K562 (cell line): ENCODE results near the gene COLEC12.

Experiments
- CREM ChIP-seq: IDR thresholded peaks from 2 replicates; pipeline ENCODE4 v1.6.1; 2014; ENCODE audit warnings: antibody characterized with exemption, low read depth
- ETS2 ChIP-seq: IDR thresholded peaks from 2 replicates; pipeline ENCODE4 v1.6.1; 2016; ENCODE audit warnings: borderline replicate concordance, missing genetic modification characterization, mild to moderate bottlenecking, moderate library complexity, missing compliant biosample characterization; ENCODE audit not compliant: poor library complexity, severe bottlenecking
- FOS ChIP-seq: IDR thresholded peaks from 3 replicates; pipeline ENCODE4 v1.6.1; 2011; ENCODE audit not compliant: insufficient read length; ENCODE audit errors: extremely low read depth
- HDAC1 ChIP-seq, 2 experiments: fragments of 450-650 bp; IDR thresholded peaks; 2 replicates each; pipeline ENCODE4 v1.6.1; 2016 to 2017; ENCODE audit warnings: inconsistent platforms in 1 of 2, mild to moderate bottlenecking in 1 of 2, moderate library complexity in 1 of 2
- POLR2AphosphoS5 ChIP-seq: IDR thresholded peaks from 2 replicates; pipeline ENCODE4 v1.6.1; 2011; ENCODE audit warnings: mild to moderate bottlenecking, low read depth, low read length, moderate library complexity; ENCODE audit not compliant: control insufficient read depth, insufficient read depth
- SIN3B ChIP-seq: fragments of 450-650 bp; IDR thresholded peaks from 2 replicates; pipeline ENCODE4 v1.6.1; 2017; ENCODE audit warnings: low read depth, mild to moderate bottlenecking, moderate library complexity
- TBL1XR1 ChIP-seq, 2 experiments: IDR thresholded peaks; 2 replicates each; pipeline ENCODE4 v1.6.1; 2012; ENCODE audit warnings: improper control_type of control experiment in 2 of 2, low read length in 2 of 2, mild to moderate bottlenecking in 1 of 2
- TCFL5 ChIP-seq: fragments of 250-450 bp; sonication (Bioruptor Pico); conservative IDR thresholded peaks from 2 replicates; pipeline ENCODE4 v1.6.1; 2021; ENCODE audit warnings: mild to moderate bottlenecking, moderate library complexity, matching md5 sums
- ZNF449 ChIP-seq: fragments of 250-450 bp; sonication (Bioruptor Pico); IDR thresholded peaks from 2 replicates; pipeline ENCODE4 v1.8.0; 2022; ENCODE audit warnings: moderate library complexity, mild to moderate bottlenecking, inconsistent platforms
- ZNF644 ChIP-seq: fragments of 200-800 bp; sonication (Bioruptor generic); IDR thresholded peaks from 2 replicates; pipeline ENCODE4 v1.6.1; 2016; ENCODE audit warnings: low read depth, missing genetic modification characterization, missing compliant biosample characterization

GRCh38 chr18:425106-425745 is 75.3 kb downstream of the COLEC12 start:
- TF ChIP-seq TBL1XR1 (IDR thresholded peaks at IDR 0.05; ENCODE audit: low read length in 2 of 2) (no peak), TCFL5 (CRISPR knock-in tag) (no peak), HDAC1 (IDR thresholded peaks at IDR 0.05) (no peak), ZNF449 (CRISPR knock-in tag) (no peak), ETS2 (no peak), CREM (no peak), FOS (no peak), ZNF644 (tag) (no peak), SIN3B (no peak), POLR2AphosphoS5 (no peak)
